ENCODE measurements around the gene KRT31.

DNA sequence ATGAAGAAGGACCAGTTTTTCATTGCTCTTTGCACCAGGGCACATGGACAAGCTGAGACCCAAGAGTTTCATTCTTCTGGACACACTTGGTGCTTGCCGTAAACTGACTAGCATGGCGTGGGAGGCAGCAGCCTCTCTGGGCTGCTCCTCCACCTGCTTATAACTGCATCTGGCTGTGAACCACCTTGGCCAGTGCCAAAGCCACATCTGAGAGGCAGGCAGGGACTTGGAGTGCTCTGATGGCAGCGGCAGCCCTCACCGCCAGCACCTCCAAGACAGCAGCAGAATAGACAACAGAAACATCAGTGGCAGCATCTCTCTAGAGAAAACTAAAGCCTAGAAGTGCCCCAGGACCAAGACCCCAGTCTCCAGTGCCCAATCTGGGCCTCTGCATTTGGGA lies 22.3 kb upstream of the KRT31 start:
- no peak for TF ChIP-seq ZFP36 (IDR thresholded peaks at IDR 0.05; ENCODE audit: borderline replicate concordance, partially characterized antibody)
- no peak for TF ChIP-seq PHF8 (IDR thresholded peaks at IDR 0.05; ENCODE audit: borderline replicate concordance, low read depth)
- TF ChIP-seq, protein P1, sequence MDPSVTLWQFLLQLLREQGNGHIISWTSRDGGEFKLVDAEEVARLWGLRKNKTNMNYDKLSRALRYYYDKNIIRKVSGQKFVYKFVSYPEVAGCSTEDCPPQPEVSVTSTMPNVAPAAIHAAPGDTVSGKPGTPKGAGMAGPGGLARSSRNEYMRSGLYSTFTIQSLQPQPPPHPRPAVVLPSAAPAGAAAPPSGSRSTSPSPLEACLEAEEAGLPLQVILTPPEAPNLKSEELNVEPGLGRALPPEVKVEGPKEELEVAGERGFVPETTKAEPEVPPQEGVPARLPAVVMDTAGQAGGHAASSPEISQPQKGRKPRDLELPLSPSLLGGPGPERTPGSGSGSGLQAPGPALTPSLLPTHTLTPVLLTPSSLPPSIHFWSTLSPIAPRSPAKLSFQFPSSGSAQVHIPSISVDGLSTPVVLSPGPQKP (IDR thresholded peaks at IDR 0.05; ENCODE audit: low read depth, low read length), result no peak
- no peak for TF ChIP-seq RFX5 (IDR thresholded peaks at IDR 0.05)
- no peak for TF ChIP-seq ESRRA (IDR thresholded peaks at IDR 0.05; ENCODE audit: borderline replicate concordance, low read length)
- no peak for TF ChIP-seq ZNF302 (CRISPR knock-in tag; IDR thresholded peaks at IDR 0.05)
- no peak for TF ChIP-seq USF2 (IDR thresholded peaks at IDR 0.05)
- no peak for TF ChIP-seq CTCF (IDR thresholded peaks at IDR 0.05)
- TF ChIP-seq CBX8 (IDR thresholded peaks at IDR 0.05), result no peak
- TF ChIP-seq EP300 (IDR thresholded peaks at IDR 0.05), result no peak
- no peak for TF ChIP-seq BHLHE40 (IDR thresholded peaks at IDR 0.05; ENCODE audit: low read depth, low read length)
- no peak for TF ChIP-seq RCOR1 (IDR thresholded peaks at IDR 0.05; ENCODE audit: low read depth, low read length)
- TF ChIP-seq RAD21 (conservative IDR thresholded peaks at IDR 0.05 in 1 of 2, IDR thresholded peaks at IDR 0.05 in 1 of 2), result no peak

All from A549 (cell line).